H9 (cell line): ENCODE results near the gene TNRC18. TPM values are rescaled to one million over a fixed set of nuclear protein-coding genes. Genes with fewer than 3 reads are reported as not detected.

Source experiments
- DNase-seq: peaks from one replicate; pipeline ENCODE4 v3.0.0-alpha.2; 2017
- H2AFZ ChIP-seq: one replicate; pipeline ENCODE4 v1.6.1; 2013; ENCODE audit warnings: mild to moderate bottlenecking, low read length, control low read depth, moderate library complexity
- H2AK5ac ChIP-seq: 2 replicates; pipeline ENCODE4 v1.6.1; 2013; ENCODE audit warnings: low read length, control low read depth, mixed read lengths; ENCODE audit not compliant: insufficient read length
- H2BK120ac ChIP-seq: one replicate; pipeline ENCODE4 v1.6.1; 2013; ENCODE audit warnings: low read depth, mild to moderate bottlenecking, low read length, control low read depth, inconsistent platforms; ENCODE audit not compliant: poor library complexity, severe bottlenecking
- H2BK12ac ChIP-seq: 2 replicates; pipeline ENCODE4 v1.6.1; 2013; ENCODE audit warnings: low read length, control low read depth, mixed read lengths, low read depth; ENCODE audit not compliant: insufficient read length
- H2BK15ac ChIP-seq: 2 replicates; pipeline ENCODE4 v1.6.1; 2013; ENCODE audit warnings: low read depth, low read length, control low read depth
- H2BK20ac ChIP-seq: one replicate; pipeline ENCODE4 v1.6.1; 2013; ENCODE audit warnings: low read depth, mild to moderate bottlenecking, low read length, control low read depth, inconsistent platforms; ENCODE audit not compliant: poor library complexity, severe bottlenecking
- H2BK5ac ChIP-seq: 2 replicates; pipeline ENCODE4 v1.6.1; 2013; ENCODE audit warnings: low read length, control low read depth, mixed read lengths; ENCODE audit not compliant: insufficient read length
- H3K14ac ChIP-seq: 2 replicates; pipeline ENCODE4 v1.6.1; 2013; ENCODE audit warnings: low read length, control low read depth; ENCODE audit not compliant: insufficient read depth
- H3K18ac ChIP-seq: 2 replicates; pipeline ENCODE4 v1.6.1; 2013; ENCODE audit warnings: low read depth, mild to moderate bottlenecking, mixed read lengths, low read length, control low read depth; ENCODE audit not compliant: insufficient read length
- H3K23ac ChIP-seq: 2 replicates; pipeline ENCODE4 v1.6.1; 2013; ENCODE audit warnings: low read length, control low read depth, mixed read lengths, low read depth; ENCODE audit not compliant: insufficient read length
- H3K23me2 ChIP-seq: 2 replicates; pipeline ENCODE4 v1.6.1; 2013; ENCODE audit warnings: low read depth, mild to moderate bottlenecking, mixed read lengths, low read length, control low read depth; ENCODE audit not compliant: insufficient read length, poor library complexity, severe bottlenecking
- H3K27ac ChIP-seq: 2 replicates; pipeline ENCODE4 v1.5.1; 2013; ENCODE audit warnings: low read length, control low read depth, mixed read lengths, low read depth; ENCODE audit not compliant: insufficient read length
- H3K27me3 ChIP-seq: 2 replicates; pipeline ENCODE4 v1.6.1; 2013; ENCODE audit warnings: low read length, control low read depth, inconsistent platforms; ENCODE audit not compliant: insufficient read depth
- H3K4ac ChIP-seq: 2 replicates; pipeline ENCODE4 v1.6.1; 2013; ENCODE audit warnings: low read depth, mild to moderate bottlenecking, control low read depth, inconsistent platforms, low read length, moderate library complexity
- H3K4me1 ChIP-seq: 2 replicates; pipeline ENCODE4 v1.6.1; 2013; ENCODE audit warnings: low read length, control low read depth, inconsistent platforms; ENCODE audit not compliant: insufficient read depth
- H3K4me2 ChIP-seq: 2 replicates; pipeline ENCODE4 v1.6.1; 2013; ENCODE audit warnings: low read length, control low read depth, mixed read lengths; ENCODE audit not compliant: insufficient read length, insufficient read depth
- H3K56ac ChIP-seq: 2 replicates; pipeline ENCODE4 v1.6.1; 2013; ENCODE audit warnings: low read depth, mild to moderate bottlenecking, mixed read lengths, low read length, control low read depth; ENCODE audit not compliant: insufficient read length
- H3K79me1 ChIP-seq: 2 replicates; pipeline ENCODE4 v1.6.1; 2013; ENCODE audit warnings: low read depth, mild to moderate bottlenecking, moderate library complexity, low read length, control low read depth, inconsistent platforms; ENCODE audit not compliant: insufficient read depth, poor library complexity, severe bottlenecking
- H3K79me2 ChIP-seq: 2 replicates; pipeline ENCODE4 v1.6.1; 2013; ENCODE audit warnings: low read length, control low read depth, inconsistent platforms; ENCODE audit not compliant: insufficient read depth
- H3K9ac ChIP-seq: 2 replicates; pipeline ENCODE4 v1.6.1; 2013; ENCODE audit warnings: low read length, control low read depth, mixed read lengths; ENCODE audit not compliant: insufficient read length; ENCODE audit errors: extremely low read depth
- H3K9me3 ChIP-seq: one replicate; pipeline ENCODE4 v1.6.1; 2013; ENCODE audit warnings: low read depth, low read length, inconsistent platforms; ENCODE audit not compliant: control insufficient read depth
- H3T11ph ChIP-seq: one replicate; pipeline ENCODE4 v1.6.1; 2013; ENCODE audit warnings: mild to moderate bottlenecking, low read length, control low read depth, inconsistent platforms
- H4K20me1 ChIP-seq: one replicate; pipeline ENCODE4 v1.6.1; 2013; ENCODE audit not compliant: control insufficient read depth, insufficient read length, insufficient read depth
- H4K5ac ChIP-seq: 2 replicates; pipeline ENCODE4 v1.6.1; 2013; ENCODE audit warnings: low read depth, mild to moderate bottlenecking, mixed read lengths, low read length, control low read depth; ENCODE audit not compliant: insufficient read length
- H4K8ac ChIP-seq: replicated peaks from 2 replicates; pipeline ENCODE4 v1.6.1; 2013; ENCODE audit warnings: low read length, control low read depth, mixed read lengths, low read depth; ENCODE audit not compliant: insufficient read length
- H4K91ac ChIP-seq: 2 replicates; pipeline ENCODE4 v1.6.1; 2013; ENCODE audit warnings: low read depth, mild to moderate bottlenecking, moderate library complexity, mixed read lengths, low read length, control low read depth; ENCODE audit not compliant: insufficient read length
- H3K27ac Mint-ChIP-seq, 3 experiments: 2 replicates in 2 of 3; 3 replicates in 1 of 3; pipeline ENCODE4 v1.8.0; 2020 to 2021; ENCODE audit warnings: mixed read lengths in 3 of 3, mild to moderate bottlenecking in 1 of 3, moderate library complexity in 1 of 3
- H3K27me3 Mint-ChIP-seq: 2 replicates; pipeline ENCODE4 v1.8.0; 2021; ENCODE audit warnings: low read depth, mild to moderate bottlenecking, moderate library complexity, mixed read lengths
- H3K36me3 Mint-ChIP-seq, 3 experiments: 2 replicates in 2 of 3; 3 replicates in 1 of 3; pipeline ENCODE4 v1.8.0; 2020 to 2021; ENCODE audit warnings: low read depth in 3 of 3, mixed read lengths in 3 of 3; ENCODE audit not compliant: insufficient read depth in 1 of 3
- H3K4me1 Mint-ChIP-seq, 2 experiments: 2 replicates each; pipeline ENCODE4 v1.8.0; 2020; ENCODE audit warnings: mixed read lengths in 2 of 2
- H3K4me3 Mint-ChIP-seq, 2 experiments: 2 replicates in 1 of 2; 3 replicates in 1 of 2; pipeline ENCODE4 v1.8.0; 2020 to 2021; ENCODE audit warnings: mild to moderate bottlenecking in 2 of 2, mixed read lengths in 2 of 2, moderate library complexity in 1 of 2
- H3K9me3 Mint-ChIP-seq, 2 experiments: 2 replicates in 1 of 2; 3 replicates in 1 of 2; pipeline ENCODE4 v1.8.0; 2020; ENCODE audit warnings: mild to moderate bottlenecking in 2 of 2, mixed read lengths in 2 of 2, moderate library complexity in 1 of 2
- CTCF ChIP-seq: fragments of 200-600 bp; sonication (generic); conservative IDR thresholded peaks from 3 replicates; pipeline ENCODE4 v1.8.0; 2021; ENCODE audit warnings: antibody characterized with exemption, mild to moderate bottlenecking
- WGBS: extraction: QIAGEN DNeasy Blood & Tissue Kit; methylation state at CpG from one replicate; pipeline ENCODE4 v1.1.7; 2013; ENCODE audit warnings: missing lambda C conversion rate, low lambda C conversion rate, mixed read lengths; ENCODE audit not compliant: insufficient read length; ENCODE audit errors: extremely low coverage; 5-methylcytosine and 5-hydroxymethylcytosine counted together
- total RNA-seq: library from RNA; stranded (reverse); gene quantifications from 2 replicates; pipeline ENCODE4 v1.2.1, GENCODE V29; 2021

Gene TNRC18
- total RNA-seq, 1 experiment from 2014 or later, result 21.2 TPM

- Histone ChIP-seq H3K4me1 (no peaks in the 10 kb centered on the region), H3K18ac (no peak overlapping the region), H2BK15ac (no peak overlapping the region), H3T11ph (no peak overlapping the region), H3K9me3 (no peaks in the 10 kb centered on the region), H3K4ac (no peak overlapping the region), H3K23ac (no peak overlapping the region), H3K9ac (no peak overlapping the region), H2AK5ac (no peak overlapping the region), H3K27ac (no peak overlapping the region), H3K4me2 (no peak overlapping the region), H3K79me1 (no peaks in the 10 kb centered on the region), H4K91ac (no peak overlapping the region), H2BK20ac (no peak overlapping the region), H3K79me2 (no peaks in the 10 kb centered on the region), H3K14ac (no peak overlapping the region), H3K27me3 (no peaks in the 10 kb centered on the region), H2BK12ac (no peak overlapping the region), H2BK5ac (no peak overlapping the region), H2AFZ (no peak overlapping the region), H2BK120ac (no peak overlapping the region), H4K5ac (no peak overlapping the region), H3K23me2 (no peaks in the 10 kb centered on the region), H4K8ac (no peak overlapping the region), H3K56ac (no peak overlapping the region), H4K20me1 (no peaks in the 10 kb centered on the region)
- Mint-ChIP-seq H3K27ac (no peak overlapping the region), H3K4me3 (no peak overlapping the region), H3K9me3 (no peaks in the 10 kb centered on the region), H3K27me3 (peaks cover 1% of the 10 kb centered on the region; the same call in 1 of the 2 replicates), H3K36me3 (no peaks in the 10 kb centered on the region), H3K4me1 (0 out of 4 replicates have a peak, but pooled peaks cover 0 to 3% of the 10 kb centered on the region in 2 experiments)
- WGBS, result no CpG with 5 or more reads among the region's 3 CpGs
- no peak for DNase-seq
- TF ChIP-seq CTCF, result no peak
Observed at GRCh38 chr7:5463031-5463430, 39.4 kb upstream of the TNRC18 start.
